Measurements from ENCODE around the gene CEP164. TPM values are rescaled to one million over a fixed set of nuclear protein-coding genes. Genes with fewer than 3 reads are reported as not detected.

CEP164 gene
- polyA plus RNA-seq, 2 donors: 8.0 to 19.8 TPM

DNA sequence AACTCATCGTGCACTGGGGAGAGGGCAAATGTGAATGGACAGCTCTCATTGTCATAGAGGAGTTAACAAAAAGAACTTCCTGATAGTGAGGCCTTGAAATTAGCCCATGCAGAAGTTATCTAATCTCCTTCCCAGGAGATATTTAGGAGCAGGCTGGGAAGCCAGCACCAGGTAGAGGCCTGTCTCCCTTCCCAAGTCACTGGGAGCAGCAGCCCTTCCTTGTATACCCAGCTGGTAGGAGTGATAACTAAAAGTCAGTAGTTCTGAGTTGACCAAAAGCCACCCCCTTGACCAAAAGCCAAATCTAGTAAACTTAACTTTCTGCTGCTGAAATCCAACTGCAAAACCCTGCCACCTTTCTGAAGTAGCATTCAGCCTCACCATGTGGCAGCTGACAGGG lies 37.9 kb upstream of the CEP164 start:
- Histone ChIP-seq H3K36me3 (ENCODE audit: control insufficient read depth in 2 of 2, insufficient read depth in 2 of 2, low read length in 1 of 2) (peaks cover 9 to 29% of the 10 kb centered on the region in 2 donors), H3K27me3 (ENCODE audit: control insufficient read depth in 1 of 2, insufficient read depth in 2 of 2, low read length in 2 of 2) (no peaks in the 10 kb centered on the region), H3K27ac (ENCODE audit: low read depth in 2 of 2, low read length in 1 of 2) (no peak overlapping the region), H3K9me3 (ENCODE audit: control insufficient read depth in 2 of 2, insufficient read depth in 1 of 2, low read depth in 1 of 2, low read length in 1 of 2) (no peaks in the 10 kb centered on the region), H3K4me1 (ENCODE audit: control insufficient read depth in 2 of 2, insufficient read depth in 2 of 2, low read length in 1 of 2) (peaks cover 0 to 2% of the 10 kb centered on the region in 2 donors), H3K4me3 (ENCODE audit: low read depth in 1 of 2, low read length in 2 of 2) (no peak overlapping the region)
- 82 to 94% methylated on average over 1 of the region's 1 CpG for WGBS, 2 donors

DNA sequence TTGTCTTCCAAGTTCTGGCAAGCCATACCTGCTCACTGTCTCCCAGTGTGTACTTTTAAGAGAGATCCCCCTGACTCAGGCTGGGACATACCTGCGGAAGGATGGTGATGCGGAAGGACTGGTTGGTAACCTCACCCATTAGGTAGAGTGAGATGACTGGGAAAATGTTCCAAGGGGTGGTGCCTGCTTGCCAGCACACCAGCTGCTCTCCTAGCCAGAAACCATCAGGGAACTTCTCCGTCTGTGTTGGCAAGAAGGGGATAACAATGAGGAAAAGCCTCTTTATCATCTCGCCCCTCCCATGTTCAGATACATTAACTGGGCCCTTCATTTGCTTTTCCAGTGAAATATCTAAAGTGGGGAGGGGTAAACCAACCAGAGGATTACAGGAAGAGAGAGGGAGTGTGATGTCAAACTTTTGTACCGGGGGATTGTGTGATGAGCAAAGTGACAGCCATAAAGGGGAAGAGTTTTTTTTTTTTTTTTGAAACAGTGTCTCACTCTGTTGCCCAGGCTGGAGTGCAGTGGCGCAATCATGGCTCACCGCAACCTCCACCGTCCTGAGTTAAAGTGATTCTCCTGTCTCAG lies 36.8 kb upstream of the CEP164 start, which contains the start of gene BACE1-AS:
TSS of gene BACE1-AS (plus strand) at position 538 of the 588 bp plus-strand sequence.
- Histone ChIP-seq H3K27ac (ENCODE audit: low read depth in 2 of 2, low read length in 1 of 2) (no peak within 1 kb of the TSS), H3K4me3 (ENCODE audit: low read depth in 1 of 2, low read length in 2 of 2) (no peak within 1 kb of the TSS), H3K4me1 (ENCODE audit: control insufficient read depth in 2 of 2, insufficient read depth in 2 of 2, low read length in 1 of 2) (peaks cover 0 to 2% of the 10 kb centered on the region in 2 donors), H3K36me3 (ENCODE audit: control insufficient read depth in 2 of 2, insufficient read depth in 2 of 2, low read length in 1 of 2) (peaks cover 9 to 30% of the 10 kb centered on the region in 2 donors), H3K9me3 (ENCODE audit: control insufficient read depth in 2 of 2, insufficient read depth in 1 of 2, low read depth in 1 of 2, low read length in 1 of 2) (no peaks in the 10 kb centered on the region), H3K27me3 (ENCODE audit: control insufficient read depth in 1 of 2, insufficient read depth in 2 of 2, low read length in 2 of 2) (no peaks in the 10 kb centered on the region)
- WGBS, 2 donors: 84 to 91% methylated on average over 8 of the region's 8 CpGs

DNA sequence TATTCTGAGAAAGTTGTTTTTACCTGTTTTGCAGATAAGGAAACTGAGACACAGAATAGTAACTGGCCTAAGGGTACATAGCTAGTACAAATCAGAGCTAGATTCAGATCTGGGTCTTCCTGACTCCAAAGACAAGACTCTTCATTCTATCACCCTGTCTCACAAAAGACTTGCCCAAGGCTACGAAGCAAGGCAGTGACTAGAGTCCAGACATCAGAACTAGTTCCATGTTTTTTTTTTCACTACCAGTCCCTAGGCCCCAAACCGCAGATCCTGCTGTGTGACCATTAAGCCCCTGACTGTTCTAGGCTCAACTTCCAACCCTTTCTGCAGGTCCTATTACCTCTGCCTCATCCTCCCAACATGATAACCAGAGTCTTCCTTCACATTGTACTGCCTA lies 35.0 kb upstream of the CEP164 start:
- WGBS, 2 donors: 97 to 98% methylated on average over 2 of the region's 2 CpGs
- no peak overlapping the region for H3K27ac ChIP-seq (ENCODE audit: low read depth in 2 of 2, low read length in 1 of 2)
- H3K4me1 ChIP-seq (ENCODE audit: control insufficient read depth in 2 of 2, insufficient read depth in 2 of 2, low read length in 1 of 2): peaks cover 0 to 2% of the 10 kb centered on the region in 2 donors
- no peaks in the 10 kb centered on the region for H3K27me3 ChIP-seq (ENCODE audit: control insufficient read depth in 1 of 2, insufficient read depth in 2 of 2, low read length in 2 of 2)
- no peaks in the 10 kb centered on the region for H3K9me3 ChIP-seq (ENCODE audit: control insufficient read depth in 2 of 2, insufficient read depth in 1 of 2, low read depth in 1 of 2, low read length in 1 of 2)
- no peak overlapping the region for H3K4me3 ChIP-seq (ENCODE audit: low read depth in 1 of 2, low read length in 2 of 2)
- H3K36me3 ChIP-seq (ENCODE audit: control insufficient read depth in 2 of 2, insufficient read depth in 2 of 2, low read length in 1 of 2): peaks cover 7 to 27% of the 10 kb centered on the region in 2 donors

GRCh38 chr11:117295438-117296137 lies 32.1 kb upstream of the CEP164 start:
- Histone ChIP-seq H3K9me3 (ENCODE audit: control insufficient read depth in 2 of 2, insufficient read depth in 1 of 2, low read depth in 1 of 2, low read length in 1 of 2) (no peaks in the 10 kb centered on the region), H3K36me3 (ENCODE audit: control insufficient read depth in 2 of 2, insufficient read depth in 2 of 2, low read length in 1 of 2) (peaks cover under 1 to 14% of the 10 kb centered on the region in 2 donors), H3K27ac (ENCODE audit: low read depth in 2 of 2, low read length in 1 of 2) (no peak overlapping the region), H3K4me3 (ENCODE audit: low read depth in 1 of 2, low read length in 2 of 2) (no peak overlapping the region), H3K27me3 (ENCODE audit: control insufficient read depth in 1 of 2, insufficient read depth in 2 of 2, low read length in 2 of 2) (no peaks in the 10 kb centered on the region), H3K4me1 (ENCODE audit: control insufficient read depth in 2 of 2, insufficient read depth in 2 of 2, low read length in 1 of 2) (peaks cover 5 to 10% of the 10 kb centered on the region in 2 donors)
- 69 to 78% methylated on average over 9 of the region's 9 CpGs for WGBS, 2 donors

- 83 to 89% methylated on average over 6 of the region's 6 CpGs for WGBS, 2 donors
- Histone ChIP-seq H3K36me3 (ENCODE audit: control insufficient read depth in 2 of 2, insufficient read depth in 2 of 2, low read length in 1 of 2) (peaks cover 0 to 11% of the 10 kb centered on the region in 2 donors), H3K27ac (ENCODE audit: low read depth in 2 of 2, low read length in 1 of 2) (no peak overlapping the region), H3K27me3 (ENCODE audit: control insufficient read depth in 1 of 2, insufficient read depth in 2 of 2, low read length in 2 of 2) (no peaks in the 10 kb centered on the region), H3K4me3 (ENCODE audit: low read depth in 1 of 2, low read length in 2 of 2) (no peak overlapping the region), H3K9me3 (ENCODE audit: control insufficient read depth in 2 of 2, insufficient read depth in 1 of 2, low read depth in 1 of 2, low read length in 1 of 2) (no peaks in the 10 kb centered on the region), H3K4me1 (ENCODE audit: control insufficient read depth in 2 of 2, insufficient read depth in 2 of 2, low read length in 1 of 2) (peaks cover 5 to 10% of the 10 kb centered on the region in 2 donors)
Measured at GRCh38 chr11:117296881-117297280, 30.8 kb upstream of the CEP164 start.

DNA sequence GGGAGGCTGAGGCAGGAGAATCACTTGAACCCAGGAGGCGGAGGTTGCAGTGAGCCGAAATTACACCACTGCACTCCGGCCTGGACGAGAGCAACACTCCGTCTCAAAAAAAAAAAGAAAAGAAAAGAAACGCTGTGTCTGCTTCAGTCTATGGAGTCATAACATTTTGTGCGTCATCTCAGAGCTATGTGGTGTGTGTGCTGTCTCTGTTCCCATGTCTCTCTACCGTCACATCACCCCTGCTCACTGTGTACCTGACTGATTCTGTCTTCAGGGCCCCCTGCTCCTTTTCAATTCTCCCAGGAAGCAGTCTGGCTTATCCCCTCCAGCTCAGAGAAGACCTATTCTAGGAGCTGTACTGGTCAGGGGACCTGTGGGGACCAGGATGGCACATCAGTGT lies 29.5 kb upstream of the CEP164 start:
- Histone ChIP-seq H3K27ac (ENCODE audit: low read depth in 2 of 2, low read length in 1 of 2) (no peak overlapping the region), H3K4me3 (ENCODE audit: low read depth in 1 of 2, low read length in 2 of 2) (no peak overlapping the region), H3K9me3 (ENCODE audit: control insufficient read depth in 2 of 2, insufficient read depth in 1 of 2, low read depth in 1 of 2, low read length in 1 of 2) (no peaks in the 10 kb centered on the region), H3K36me3 (ENCODE audit: control insufficient read depth in 2 of 2, insufficient read depth in 2 of 2, low read length in 1 of 2) (peaks cover 0 to 7% of the 10 kb centered on the region in 2 donors), H3K4me1 (ENCODE audit: control insufficient read depth in 2 of 2, insufficient read depth in 2 of 2, low read length in 1 of 2) (peaks cover 5 to 10% of the 10 kb centered on the region in 2 donors), H3K27me3 (ENCODE audit: control insufficient read depth in 1 of 2, insufficient read depth in 2 of 2, low read length in 2 of 2) (no peaks in the 10 kb centered on the region)
- WGBS, 2 donors: 84 to 94% methylated on average over 8 of the region's 8 CpGs

DNA sequence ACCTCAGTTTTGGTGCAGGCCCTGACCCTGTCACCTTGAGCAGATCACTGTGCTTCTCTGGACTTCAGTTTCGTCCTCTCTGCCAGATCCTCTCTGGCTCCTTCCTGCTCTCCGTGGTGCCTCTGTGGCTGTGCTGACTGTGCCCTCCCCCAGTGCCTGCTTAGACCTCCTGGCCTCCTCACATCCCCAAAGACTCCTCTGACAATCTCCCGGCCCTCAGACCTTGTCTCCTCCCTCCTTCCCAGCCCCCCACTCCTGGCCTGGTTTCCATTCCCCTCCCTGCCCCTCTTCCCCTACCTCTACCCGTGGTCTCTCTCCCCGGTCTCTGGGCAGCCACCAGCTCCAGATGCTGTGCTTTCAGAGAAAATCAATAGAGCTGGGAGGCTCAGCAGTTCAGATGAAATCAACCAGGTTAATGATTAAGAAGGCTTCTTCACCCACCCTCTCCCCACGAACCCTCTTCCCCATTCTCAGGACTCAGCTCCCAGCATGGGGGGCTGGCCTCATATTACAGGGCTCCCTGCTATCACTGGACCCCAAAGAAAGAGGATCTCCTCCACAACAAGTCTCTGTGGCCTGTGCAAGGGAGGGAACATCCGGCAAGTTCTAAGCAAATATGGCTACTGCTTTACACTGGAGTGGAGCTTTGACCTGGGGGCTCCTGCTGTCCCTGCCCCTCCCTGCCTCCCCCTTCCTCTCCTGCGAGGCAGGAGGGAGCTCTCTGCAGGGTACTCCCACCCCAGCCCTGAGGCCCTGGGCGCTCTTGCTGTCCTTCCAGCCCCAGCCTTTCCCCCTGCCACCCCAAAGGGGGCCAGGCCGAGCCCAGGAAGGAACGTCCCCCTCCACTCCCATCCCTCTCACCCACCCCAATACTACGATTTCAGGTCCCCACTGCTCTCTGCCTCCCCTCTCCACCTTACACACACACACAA lies 28.0 kb upstream of the CEP164 start:
- Histone ChIP-seq H3K9me3 (ENCODE audit: control insufficient read depth in 2 of 2, insufficient read depth in 1 of 2, low read depth in 1 of 2, low read length in 1 of 2) (no peaks in the 10 kb centered on the region), H3K27ac (ENCODE audit: low read depth in 2 of 2, low read length in 1 of 2) (no peak overlapping the region), H3K4me3 (ENCODE audit: low read depth in 1 of 2, low read length in 2 of 2) (no peak overlapping the region), H3K27me3 (ENCODE audit: control insufficient read depth in 1 of 2, insufficient read depth in 2 of 2, low read length in 2 of 2) (no peaks in the 10 kb centered on the region), H3K36me3 (ENCODE audit: control insufficient read depth in 2 of 2, insufficient read depth in 2 of 2, low read length in 1 of 2) (peaks cover 0 to 3% of the 10 kb centered on the region in 2 donors), H3K4me1 (ENCODE audit: control insufficient read depth in 2 of 2, insufficient read depth in 2 of 2, low read length in 1 of 2) (peaks cover 5 to 10% of the 10 kb centered on the region in 2 donors)
- WGBS, 2 donors: 57 to 65% methylated on average over 12 of the region's 12 CpGs

DNA sequence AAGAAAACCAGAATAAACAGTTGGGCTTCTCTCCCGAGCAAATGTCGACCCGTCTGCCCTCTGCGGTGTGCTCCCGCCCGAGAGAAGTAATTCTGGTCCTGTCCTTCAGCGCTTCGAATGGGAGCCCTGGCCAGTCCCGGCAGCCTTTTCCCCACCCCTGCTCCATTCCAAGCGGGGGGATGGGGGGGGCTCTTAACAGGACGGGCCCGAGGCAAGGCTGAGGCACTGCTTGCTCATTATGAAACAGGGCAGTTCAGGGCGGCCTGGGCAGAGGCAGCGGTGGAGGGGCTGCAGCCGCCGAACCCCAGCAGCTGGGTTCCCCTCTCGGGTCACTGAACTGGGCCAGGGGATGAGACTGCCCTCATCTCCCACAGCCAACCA lies 27.4 kb upstream of the CEP164 start:
- no peak overlapping the region for H3K27ac ChIP-seq (ENCODE audit: low read depth in 2 of 2, low read length in 1 of 2)
- H3K9me3 ChIP-seq (ENCODE audit: control insufficient read depth in 2 of 2, insufficient read depth in 1 of 2, low read depth in 1 of 2, low read length in 1 of 2): no peaks in the 10 kb centered on the region
- H3K27me3 ChIP-seq (ENCODE audit: control insufficient read depth in 1 of 2, insufficient read depth in 2 of 2, low read length in 2 of 2): no peaks in the 10 kb centered on the region
- 35 to 41% methylated on average over 17 of the region's 17 CpGs for WGBS, 2 donors
- no peak overlapping the region for H3K4me3 ChIP-seq (ENCODE audit: low read depth in 1 of 2, low read length in 2 of 2)
- no peaks in the 10 kb centered on the region for H3K36me3 ChIP-seq (ENCODE audit: control insufficient read depth in 2 of 2, insufficient read depth in 2 of 2, low read length in 1 of 2)
- H3K4me1 ChIP-seq (ENCODE audit: control insufficient read depth in 2 of 2, insufficient read depth in 2 of 2, low read length in 1 of 2): peaks cover 5 to 10% of the 10 kb centered on the region in 2 donors

- WGBS, 2 donors: 69 to 71% methylated on average over 5 of the region's 5 CpGs
- Histone ChIP-seq H3K9me3 (ENCODE audit: control insufficient read depth in 2 of 2, insufficient read depth in 1 of 2, low read depth in 1 of 2, low read length in 1 of 2) (no peaks in the 10 kb centered on the region), H3K27me3 (ENCODE audit: control insufficient read depth in 1 of 2, insufficient read depth in 2 of 2, low read length in 2 of 2) (no peaks in the 10 kb centered on the region), H3K4me1 (ENCODE audit: control insufficient read depth in 2 of 2, insufficient read depth in 2 of 2, low read length in 1 of 2) (peaks cover 5 to 10% of the 10 kb centered on the region in 2 donors), H3K4me3 (ENCODE audit: low read depth in 1 of 2, low read length in 2 of 2) (no peak overlapping the region), H3K36me3 (ENCODE audit: control insufficient read depth in 2 of 2, insufficient read depth in 2 of 2, low read length in 1 of 2) (no peaks in the 10 kb centered on the region), H3K27ac (ENCODE audit: low read depth in 2 of 2, low read length in 1 of 2) (no peak overlapping the region)
Measured at GRCh38 chr11:117300773-117301172, 26.9 kb upstream of the CEP164 start.

Data from esophagus (tissue), 2 donors.